ENCODE measurements around the gene P2RY10.
"Not testable (repeated sequence)": the region's sequence is repeated elsewhere in the genome, so short reads cannot be mapped to it uniquely, and the experiment has no call there.

Gene P2RY10

GRCh38 chrX:78945186-78945912, at the start of gene P2RY10:
Gene P2RY10, plus strand, starts transcription at chrX:78945391. Its CDS starts 15,130 bp downstream, at chrX:78960521.
- no peak for DNase-seq (ENCODE audit: low read depth in 2 of 2, low spot score in 1 of 2)

- no peak for DNase-seq (ENCODE audit: low read depth in 2 of 2, low spot score in 1 of 2)
These were observed 22.4 kb upstream of the P2RY10 start for GRCh38 chrX:78922754-78923153.

GRCh38 chrX:78923198-78924015, 21.8 kb upstream of the P2RY10 start:
- no peak for DNase-seq (ENCODE audit: low read depth in 2 of 2, low spot score in 1 of 2)

DNA sequence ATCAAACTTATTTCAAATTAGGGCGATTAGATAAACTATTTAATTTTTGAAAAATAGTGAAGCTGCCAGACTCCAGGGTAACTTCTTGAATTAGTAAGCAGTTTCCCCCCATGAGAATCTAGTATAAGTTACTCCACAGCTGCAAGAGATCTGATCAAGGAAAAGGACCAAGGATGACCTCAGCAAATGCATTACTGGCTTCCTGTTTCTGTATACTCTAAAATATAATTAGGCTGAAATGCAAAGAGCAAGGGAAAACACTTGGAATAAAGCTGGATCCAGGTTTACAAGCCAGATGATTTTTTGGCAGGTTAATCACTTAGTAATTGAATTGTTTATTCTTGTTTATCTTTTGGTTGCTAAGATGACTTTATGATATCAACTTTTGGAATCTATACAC, 13.4 kb upstream of the P2RY10 start:
- no peak for DNase-seq (ENCODE audit: low read depth in 2 of 2, low spot score in 1 of 2)

- DNase-seq (ENCODE audit: low read depth in 2 of 2, low spot score in 1 of 2): no peak
These were observed 10.3 kb upstream of the P2RY10 start for GRCh38 chrX:78934866-78935265.

- no peak for DNase-seq (ENCODE audit: low read depth in 2 of 2, low spot score in 1 of 2)
These were observed 840 bp upstream of the P2RY10 start for GRCh38 chrX:78944351-78944750.

- DNase-seq (ENCODE audit: low read depth in 2 of 2, low spot score in 1 of 2): no peak
These were observed 1.2 kb downstream of the P2RY10 start for GRCh38 chrX:78946178-78946931.

DNA sequence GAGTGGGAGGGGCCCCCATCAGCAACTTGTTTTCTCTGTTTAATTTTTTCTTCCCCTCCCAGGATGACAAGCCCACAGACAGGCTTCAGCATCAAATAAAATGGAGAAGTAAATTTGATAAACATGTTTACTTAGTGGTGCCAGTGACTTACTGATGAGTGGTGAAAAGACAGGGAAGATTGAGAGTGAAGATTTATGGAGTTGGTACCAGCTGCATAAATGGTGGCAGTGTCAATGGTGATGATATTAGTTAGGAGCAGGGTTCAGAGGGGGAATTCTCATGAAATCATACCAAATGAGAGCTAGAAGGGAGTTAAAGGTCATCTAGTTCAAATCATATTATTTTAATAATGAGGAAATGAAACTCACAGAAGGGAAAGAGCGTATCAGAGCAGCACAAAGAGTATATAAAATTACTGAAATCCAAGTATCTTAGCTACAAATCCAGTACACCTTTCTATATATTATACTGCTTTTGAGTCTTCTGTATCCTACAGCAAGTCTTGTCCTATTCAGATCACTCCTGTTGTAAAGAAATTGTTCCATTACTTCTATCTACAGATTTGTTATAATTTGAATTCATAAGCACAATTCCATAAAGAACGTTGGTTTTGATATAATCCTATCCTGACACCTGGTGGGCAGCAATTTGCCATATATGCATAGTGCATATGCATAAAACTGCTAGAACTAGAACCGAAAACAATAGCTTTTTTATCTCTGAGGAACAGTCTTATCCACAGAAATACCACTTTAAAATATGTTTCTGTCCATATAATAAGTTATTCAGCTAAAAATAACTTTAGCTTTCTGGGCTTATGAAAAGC, 5.0 kb downstream of the P2RY10 start:
- DNase-seq (ENCODE audit: low read depth in 2 of 2, low spot score in 1 of 2): no peak

DNA sequence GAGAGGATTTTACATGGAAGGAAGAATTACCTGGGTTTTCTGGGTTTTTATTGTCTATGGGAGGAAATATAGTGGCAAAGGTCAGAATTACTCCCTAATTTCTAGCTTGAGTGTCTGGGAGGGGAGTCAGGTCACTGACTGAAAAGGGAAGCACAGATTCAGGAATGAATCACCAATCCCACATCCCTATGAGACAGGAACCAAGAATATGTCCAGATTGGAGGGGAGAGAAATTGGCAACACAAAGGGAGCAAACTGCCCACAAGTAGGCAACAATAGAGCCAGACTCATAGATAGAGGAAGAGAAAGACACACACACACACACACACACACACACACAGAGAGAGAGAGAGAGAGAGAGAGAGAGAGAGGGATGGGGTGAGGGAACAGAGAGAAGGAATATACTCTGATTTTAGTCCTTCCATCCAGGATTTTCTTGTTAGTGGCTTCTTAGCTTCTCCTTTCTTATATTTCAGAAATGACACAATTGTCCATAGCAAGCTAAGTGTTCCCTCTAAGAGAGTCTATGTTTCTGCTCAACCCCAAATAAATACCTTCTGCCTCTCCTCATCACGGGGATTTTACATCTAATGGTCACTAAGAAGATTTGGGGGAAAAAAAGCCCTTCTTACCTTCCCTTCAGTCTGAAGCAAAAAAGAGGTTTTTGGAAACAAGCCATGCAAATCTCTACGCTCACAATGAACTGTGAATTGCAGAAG, 12.0 kb downstream of the P2RY10 start:
- no peak for DNase-seq (ENCODE audit: low read depth in 2 of 2, low spot score in 1 of 2)

- no peak for DNase-seq (ENCODE audit: low read depth in 2 of 2, low spot score in 1 of 2)
These were observed 12.6 kb downstream of the P2RY10 start for GRCh38 chrX:78957768-78958130.

- DNase-seq (ENCODE audit: low read depth in 2 of 2, low spot score in 1 of 2): no peak
These were observed 13.4 kb downstream of the P2RY10 start for GRCh38 chrX:78958419-78959116.

DNA sequence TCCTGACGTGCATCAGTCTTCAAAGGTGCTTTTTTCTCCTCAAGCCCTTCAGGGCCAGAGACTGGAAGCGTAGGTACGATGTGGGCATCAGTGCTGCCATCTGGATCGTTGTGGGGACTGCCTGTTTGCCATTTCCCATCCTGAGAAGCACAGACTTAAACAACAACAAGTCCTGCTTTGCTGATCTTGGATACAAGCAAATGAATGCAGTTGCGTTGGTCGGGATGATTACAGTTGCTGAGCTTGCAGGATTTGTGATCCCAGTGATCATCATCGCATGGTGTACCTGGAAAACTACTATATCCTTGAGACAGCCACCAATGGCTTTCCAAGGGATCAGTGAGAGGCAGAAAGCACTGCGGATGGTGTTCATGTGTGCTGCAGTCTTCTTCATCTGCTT, 15.7 kb downstream of the P2RY10 start:
- DNase-seq (ENCODE audit: low read depth in 2 of 2, low spot score in 1 of 2): no peak

- DNase-seq (ENCODE audit: low read depth in 2 of 2, low spot score in 1 of 2): no peak
These were observed 19.4 kb downstream of the P2RY10 start for GRCh38 chrX:78964598-78964997.

DNA sequence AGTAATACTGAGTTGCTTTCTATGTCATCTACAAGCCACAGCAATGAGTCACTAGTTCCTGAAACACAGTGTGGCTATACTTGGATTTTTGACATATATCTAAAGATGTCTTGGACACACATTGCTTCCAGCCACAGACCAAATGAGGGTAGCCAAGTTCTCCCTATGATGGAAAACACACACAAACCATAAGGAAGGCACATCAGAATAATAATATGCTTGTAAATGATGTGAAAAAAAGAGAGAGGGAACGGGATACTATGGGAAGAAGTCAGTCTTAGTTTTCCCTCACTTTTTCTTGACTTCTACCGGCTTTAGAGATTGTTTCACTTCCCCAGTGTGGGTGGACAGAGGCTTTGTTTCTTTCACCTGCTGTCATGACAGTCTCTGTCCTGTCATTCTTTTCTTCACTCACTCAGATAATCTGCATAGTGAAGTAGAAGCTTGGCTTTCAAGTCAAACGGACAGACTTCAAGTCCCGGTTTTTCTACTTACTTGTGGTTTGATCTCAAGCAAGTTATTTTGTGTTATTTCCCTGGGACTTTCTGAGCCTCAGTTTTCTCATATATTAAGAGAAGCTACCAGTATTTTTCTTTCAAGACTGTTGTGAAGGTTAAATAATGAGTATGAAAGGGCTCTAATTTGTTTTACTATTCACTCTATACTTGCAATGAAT, 34.7 kb downstream of the P2RY10 start:
- DNase-seq (ENCODE audit: low read depth in 2 of 2, low spot score in 1 of 2): no peak

- no peak for DNase-seq (ENCODE audit: low read depth in 2 of 2, low spot score in 1 of 2)
These were observed 44.2 kb downstream of the P2RY10 start for GRCh38 chrX:78989349-78989748.

- DNase-seq (ENCODE audit: low read depth in 2 of 2, low spot score in 1 of 2): no peak
These were observed 52.8 kb downstream of the P2RY10 start for GRCh38 chrX:78997870-78998558.

GRCh38 chrX:79007540-79007939, 62.3 kb downstream of the P2RY10 start:
- not testable (repeated sequence) for DNase-seq (ENCODE audit: low read depth in 2 of 2, low spot score in 1 of 2)
